Gastrocnemius medialis (tissue), 4 donors: ENCODE measurements around the gene ARHGAP6. TPM values are rescaled to one million over a fixed set of nuclear protein-coding genes. Genes with fewer than 3 reads are reported as not detected.

Experiments
- ATAC-seq, 2 donors: fragments of 150-250 bp; one replicate each; pipeline ENCODE4 v1.9.1; 2016
- DNase-seq, 2 donors: peaks; one replicate each; pipeline ENCODE4 v3.0.0-alpha.2; 2019
- H3K27ac ChIP-seq, 4 donors: fragments of 200-600 bp; sonication (generic); 1 replicate in 1 of 4; 2 replicates in 3 of 4; pipeline ENCODE4 v1.5.1; 2016 to 2018; ENCODE audit warnings: mild to moderate bottlenecking in 2 of 4, moderate library complexity in 1 of 4
- H3K27me3 ChIP-seq, 3 donors: fragments of 200-600 bp; sonication (generic) in 2 of 3; 1 replicate in 1 of 3; 2 replicates in 2 of 3; pipeline versions ENCODE4 v1.5.1 to v1.6.0; 2016 to 2019; ENCODE audit warnings: mild to moderate bottlenecking in 1 of 3, moderate library complexity in 1 of 3
- H3K36me3 ChIP-seq, 2 donors: fragments of 200-600 bp; sonication (generic) in 1 of 2; one replicate each; pipeline ENCODE4 v1.5.1; 2017 to 2018
- H3K4me1 ChIP-seq, 2 donors: fragments of 200-600 bp; sonication (generic) in 1 of 2; one replicate each; pipeline ENCODE4 v1.5.1; 2016 to 2017; ENCODE audit warnings: mild to moderate bottlenecking in 2 of 2
- H3K4me3 ChIP-seq, 4 donors: fragments of 200-600 bp; sonication (generic) in 3 of 4; 1 replicate in 1 of 4; 2 replicates in 3 of 4; pipeline ENCODE4 v1.5.1; 2016 to 2019; ENCODE audit warnings: mild to moderate bottlenecking in 2 of 4
- H3K9me3 ChIP-seq, 3 donors: fragments of 200-600 bp; sonication (generic) in 2 of 3; 1 replicate in 1 of 3; 2 replicates in 2 of 3; pipeline ENCODE4 v1.5.1; 2016 to 2019
- POLR2A ChIP-seq, 2 donors: fragments of 450-650 bp; IDR thresholded peaks; one replicate each; pipeline ENCODE4 v1.6.1; 2017; ENCODE audit warnings: antibody characterized with exemption in 2 of 2, mild to moderate bottlenecking in 2 of 2, moderate library complexity in 2 of 2
- in situ Hi-C, 4 donors: fragments of 200-750 bp; cut with MboI; loops; one replicate each; pipeline versions ENCODE4 v1.15.0 to v1.8.0; 2017; ENCODE audit warnings: low sequenced_read_pairs in 4 of 4
- intact Hi-C: fragments of 100-400 bp; cut with DNase I; formaldehyde crosslinking; loops from one replicate; pipeline ENCODE4 v1.15.1; 2023; ENCODE audit warnings: low total_unique reads
- total RNA-seq, 4 donors: library from RNA; depleted of rRNA; stranded (reverse); fragments of >200 nt; gene quantifications; one replicate each; pipeline versions ENCODE4 v1.1.0 to v1.2.3, GENCODE V29; 2016
- TF ChIP-seq, protein P1 (sequence below), 5 experiments: fragments of 450-650 bp in 3 of 5; fragments of 200-600 bp in 2 of 5; sonication (generic) in 2 of 5; IDR thresholded peaks in 4 of 5; conservative IDR thresholded peaks in 1 of 5; 1 replicate in 4 of 5; 2 replicates in 1 of 5; pipeline ENCODE4 v1.5.1; 2016 to 2019; ENCODE audit warnings: antibody characterized with exemption in 5 of 5, mild to moderate bottlenecking in 3 of 5, moderate library complexity in 3 of 5

ARHGAP6 gene
- total RNA-seq, 4 donors from 2014 or later = 10.7 to 18.0 (median 14.9) TPM

DNA sequence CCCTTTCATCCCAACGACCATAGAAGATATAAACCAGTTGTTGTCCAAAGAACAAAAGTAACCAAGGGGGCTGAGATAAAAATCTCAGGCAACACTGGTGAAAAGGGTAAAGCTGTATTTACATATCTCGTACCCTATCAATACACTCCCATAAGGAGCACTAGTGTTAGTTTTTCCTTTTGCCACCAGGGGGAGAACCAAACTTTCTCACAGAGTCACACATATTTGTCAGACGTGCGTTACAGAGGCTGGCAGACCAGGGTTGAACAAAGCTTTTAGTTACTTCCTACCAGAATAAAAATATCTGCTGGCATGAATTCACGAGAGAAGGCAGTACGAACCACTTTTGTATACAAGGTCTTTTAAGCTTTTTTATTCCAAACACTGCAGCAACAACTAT lies 284.3 kb downstream of the ARHGAP6 start:
- TF ChIP-seq, protein P1, sequence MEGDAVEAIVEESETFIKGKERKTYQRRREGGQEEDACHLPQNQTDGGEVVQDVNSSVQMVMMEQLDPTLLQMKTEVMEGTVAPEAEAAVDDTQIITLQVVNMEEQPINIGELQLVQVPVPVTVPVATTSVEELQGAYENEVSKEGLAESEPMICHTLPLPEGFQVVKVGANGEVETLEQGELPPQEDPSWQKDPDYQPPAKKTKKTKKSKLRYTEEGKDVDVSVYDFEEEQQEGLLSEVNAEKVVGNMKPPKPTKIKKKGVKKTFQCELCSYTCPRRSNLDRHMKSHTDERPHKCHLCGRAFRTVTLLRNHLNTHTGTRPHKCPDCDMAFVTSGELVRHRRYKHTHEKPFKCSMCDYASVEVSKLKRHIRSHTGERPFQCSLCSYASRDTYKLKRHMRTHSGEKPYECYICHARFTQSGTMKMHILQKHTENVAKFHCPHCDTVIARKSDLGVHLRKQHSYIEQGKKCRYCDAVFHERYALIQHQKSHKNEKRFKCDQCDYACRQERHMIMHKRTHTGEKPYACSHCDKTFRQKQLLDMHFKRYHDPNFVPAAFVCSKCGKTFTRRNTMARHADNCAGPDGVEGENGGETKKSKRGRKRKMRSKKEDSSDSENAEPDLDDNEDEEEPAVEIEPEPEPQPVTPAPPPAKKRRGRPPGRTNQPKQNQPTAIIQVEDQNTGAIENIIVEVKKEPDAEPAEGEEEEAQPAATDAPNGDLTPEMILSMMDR (IDR thresholded peaks at IDR 0.05 in 4 of 5, conservative IDR thresholded peaks at IDR 0.05 in 1 of 5) = peak in 4 of 5 experiments; percentile 29 to 45 (median 44)
- TF ChIP-seq POLR2A (IDR thresholded peaks at IDR 0.05) = no peak
- Histone ChIP-seq H3K9me3 (no peaks in the 10 kb centered on the region), H3K4me3 (no peak overlapping the region), H3K4me1 (no peaks in the 10 kb centered on the region), H3K27ac (no peak overlapping the region), H3K27me3 (no peaks in the 10 kb centered on the region), H3K36me3 (no peaks in the 10 kb centered on the region)
- DNase-seq (peak; percentile 3 to 19), ATAC-seq (peak; percentile 71 to 74)
- in situ Hi-C loops = loop anchor here in 1 of 4 donors (25.0 kb wide), 1 partner anchor 381 kb away; the partner anchor contains the start of gene MSL3
- intact Hi-C loops = loop anchor here (2.0 to 10.0 kb wide), 2 partner anchors 123 to 149 kb away; no protein-coding TSS in a partner anchor

DNA sequence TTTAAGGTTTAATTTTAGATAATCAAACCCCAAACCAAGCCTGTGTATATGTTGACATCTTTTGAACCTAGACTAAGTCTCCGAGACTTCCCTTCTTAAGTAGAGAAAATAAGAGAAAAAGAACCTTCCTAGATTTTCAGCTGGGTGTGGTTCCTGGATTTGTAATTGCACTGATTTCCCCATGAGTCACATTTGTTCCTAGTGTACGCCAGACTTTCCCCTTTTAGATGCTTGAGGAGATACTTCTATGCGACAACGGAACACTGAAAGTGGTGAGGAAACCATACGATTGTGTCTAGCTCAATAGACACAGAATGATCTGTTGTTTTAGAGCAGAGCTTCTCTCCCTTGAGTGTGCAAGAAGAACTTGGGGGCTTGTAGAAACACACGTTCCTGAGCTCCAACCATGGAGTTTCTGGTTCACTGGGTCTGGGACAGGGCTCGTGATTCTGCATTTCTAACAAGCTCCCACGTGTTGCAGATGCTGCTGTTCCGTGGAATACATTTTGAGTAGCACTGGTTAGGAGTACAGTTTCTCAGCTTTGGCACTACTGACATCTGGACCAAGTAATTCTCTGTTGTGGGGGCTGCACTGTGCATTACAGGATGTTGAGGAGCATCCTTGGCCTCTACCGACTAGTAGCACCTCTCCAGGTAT lies 285.4 kb downstream of the ARHGAP6 start:
- ATAC-seq = peak; percentile 75 to 80
- Histone ChIP-seq H3K27ac (peak overlapping the region in 2 of 4 donors; percentile 40 to 43), H3K4me1 (no peaks in the 10 kb centered on the region), H3K36me3 (no peaks in the 10 kb centered on the region), H3K9me3 (no peaks in the 10 kb centered on the region), H3K4me3 (no peak overlapping the region), H3K27me3 (no peaks in the 10 kb centered on the region)
- intact Hi-C loops = loop anchor here (2.0 to 10.0 kb wide), 2 partner anchors 124 to 150 kb away; no protein-coding TSS in a partner anchor
- no peak for DNase-seq
- in situ Hi-C loops = loop anchor here in 1 of 4 donors (25.0 kb wide), 1 partner anchor 382 kb away; the partner anchor contains the start of gene MSL3
- TF ChIP-seq, protein P1 (IDR thresholded peaks at IDR 0.05 in 4 of 5, conservative IDR thresholded peaks at IDR 0.05 in 1 of 5) = no peak
- no peak for TF ChIP-seq POLR2A (IDR thresholded peaks at IDR 0.05)

DNA sequence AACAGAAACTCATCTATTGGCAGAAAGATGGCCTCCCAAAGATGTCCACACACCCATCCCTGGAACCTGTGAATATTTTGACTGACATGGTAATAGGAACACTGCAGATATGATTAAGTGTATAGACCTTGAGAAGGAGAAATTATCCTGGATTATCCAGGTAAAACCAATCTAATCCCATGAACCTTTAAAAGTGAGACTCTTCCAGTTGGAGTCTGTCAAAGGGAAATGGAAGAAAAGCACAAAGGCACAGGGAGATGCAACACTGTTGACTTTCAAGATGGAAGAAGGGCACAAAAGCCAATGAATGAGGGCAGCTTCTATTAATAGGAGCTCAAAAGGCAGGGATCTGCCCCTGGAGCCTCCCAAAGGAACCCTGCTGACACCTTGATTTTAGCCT lies 289.6 kb downstream of the ARHGAP6 start:
- Histone ChIP-seq H3K4me1 (no peaks in the 10 kb centered on the region), H3K27me3 (no peaks in the 10 kb centered on the region), H3K27ac (no peak overlapping the region), H3K36me3 (no peaks in the 10 kb centered on the region), H3K4me3 (no peak overlapping the region), H3K9me3 (no peaks in the 10 kb centered on the region)
- in situ Hi-C loops = loop anchor here in 1 of 4 donors (25.0 kb wide), 1 partner anchor 386 kb away; the partner anchor contains the start of gene MSL3
- no peak for DNase-seq
- TF ChIP-seq, protein P1 (IDR thresholded peaks at IDR 0.05 in 4 of 5, conservative IDR thresholded peaks at IDR 0.05 in 1 of 5) = no peak
- TF ChIP-seq POLR2A (IDR thresholded peaks at IDR 0.05) = no peak
- intact Hi-C loops = no loop called here
- ATAC-seq = no peak

DNA sequence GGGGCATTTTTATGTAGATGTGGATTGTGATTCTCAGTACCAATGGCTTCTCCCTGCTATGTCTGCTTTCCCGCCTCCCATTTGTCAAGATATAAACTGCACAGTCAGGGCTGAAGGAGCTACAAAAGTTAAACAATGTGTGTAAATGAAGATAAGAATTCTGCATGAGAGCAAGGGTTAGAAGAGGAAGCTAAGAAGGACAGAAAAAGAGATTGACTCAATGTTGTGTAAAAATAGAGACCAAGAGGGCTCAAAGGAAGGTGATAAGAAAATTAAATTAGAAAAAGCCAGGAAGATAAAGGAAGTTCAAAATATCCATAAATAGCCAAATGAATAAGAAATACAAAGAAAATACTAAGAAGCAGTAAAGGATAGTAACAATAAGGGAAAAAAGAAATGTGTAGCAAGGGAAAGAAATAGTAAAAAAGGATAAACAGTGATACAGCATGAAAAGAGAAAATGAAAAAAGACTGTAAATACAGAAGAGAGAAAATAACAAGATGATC lies 290.1 kb downstream of the ARHGAP6 start:
- no peak for ATAC-seq
- no peak overlapping the region for H3K27ac ChIP-seq
- no peaks in the 10 kb centered on the region for H3K27me3 ChIP-seq
- no peak for DNase-seq
- H3K9me3 ChIP-seq = no peaks in the 10 kb centered on the region
- no peak for TF ChIP-seq POLR2A (IDR thresholded peaks at IDR 0.05)
- TF ChIP-seq, protein P1 (IDR thresholded peaks at IDR 0.05 in 4 of 5, conservative IDR thresholded peaks at IDR 0.05 in 1 of 5) = no peak
- no peak overlapping the region for H3K4me3 ChIP-seq
- no peaks in the 10 kb centered on the region for H3K4me1 ChIP-seq
- no peaks in the 10 kb centered on the region for H3K36me3 ChIP-seq
- intact Hi-C loops (no loop called here), in situ Hi-C loops (loop anchor here in 1 of 4 donors (25.0 kb wide), 1 partner anchor 387 kb away; the partner anchor contains the start of gene MSL3)
